GM21723 (cell line): ENCODE data around the gene STX1B.
"Not testable (repeated sequence)": the region's sequence is repeated elsewhere in the genome, so short reads cannot be mapped to it uniquely, and the experiment has no call there.

Source experiments
- ATAC-seq: cut with Tn5 transposase; IDR thresholded peaks from one replicate; pipeline ENCODE4 v1.9.1; 2021; ENCODE audit warnings: mild to moderate bottlenecking, moderate library complexity; ENCODE audit not compliant: unreplicated experiment

STX1B gene

DNA sequence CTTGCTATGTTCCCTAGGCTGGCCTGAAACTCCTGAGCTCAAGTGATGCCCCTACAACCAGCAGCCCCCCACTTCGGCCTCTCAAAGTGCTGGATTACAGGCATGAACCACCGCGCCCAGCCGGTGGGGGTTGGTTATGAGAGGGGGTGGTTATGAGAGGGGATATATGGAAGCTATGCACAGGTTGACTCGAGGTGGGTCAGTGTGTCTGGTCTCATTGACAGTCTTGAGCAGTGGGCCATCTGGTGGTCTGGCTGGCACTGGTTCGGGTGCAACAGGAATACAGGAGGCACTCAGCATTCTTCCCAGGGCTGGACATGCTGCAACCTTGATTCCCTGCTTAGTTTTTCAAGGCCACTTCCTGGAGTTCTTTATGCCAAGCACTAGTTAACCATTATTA, 5.6 kb upstream of the STX1B start:
- ATAC-seq, result no peak

DNA sequence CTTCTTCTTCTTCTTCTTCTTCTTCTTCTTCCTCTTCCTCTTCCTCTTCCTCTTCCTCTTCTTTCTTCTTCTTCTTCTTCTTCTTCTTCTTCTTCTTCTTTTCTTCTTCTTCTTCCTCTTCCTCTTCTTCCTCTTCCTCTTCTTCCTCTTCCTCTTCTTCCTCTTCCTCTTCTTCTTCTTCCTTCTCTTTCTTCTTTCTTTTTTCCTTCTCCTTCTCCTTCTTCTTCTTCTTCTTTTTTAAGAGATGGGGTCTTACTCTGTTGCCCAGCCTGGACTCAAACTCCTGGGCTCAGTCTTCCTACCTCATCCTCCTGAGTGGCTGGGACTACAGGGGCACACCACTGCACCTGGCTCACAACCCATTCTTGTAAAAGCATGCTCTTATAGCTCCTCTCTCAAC, 2.9 kb upstream of the STX1B start:
- not testable (repeated sequence) for ATAC-seq

GRCh38 chr16:31011815-31012214, 1.4 kb upstream of the STX1B start:
- ATAC-seq, result not testable (repeated sequence)

DNA sequence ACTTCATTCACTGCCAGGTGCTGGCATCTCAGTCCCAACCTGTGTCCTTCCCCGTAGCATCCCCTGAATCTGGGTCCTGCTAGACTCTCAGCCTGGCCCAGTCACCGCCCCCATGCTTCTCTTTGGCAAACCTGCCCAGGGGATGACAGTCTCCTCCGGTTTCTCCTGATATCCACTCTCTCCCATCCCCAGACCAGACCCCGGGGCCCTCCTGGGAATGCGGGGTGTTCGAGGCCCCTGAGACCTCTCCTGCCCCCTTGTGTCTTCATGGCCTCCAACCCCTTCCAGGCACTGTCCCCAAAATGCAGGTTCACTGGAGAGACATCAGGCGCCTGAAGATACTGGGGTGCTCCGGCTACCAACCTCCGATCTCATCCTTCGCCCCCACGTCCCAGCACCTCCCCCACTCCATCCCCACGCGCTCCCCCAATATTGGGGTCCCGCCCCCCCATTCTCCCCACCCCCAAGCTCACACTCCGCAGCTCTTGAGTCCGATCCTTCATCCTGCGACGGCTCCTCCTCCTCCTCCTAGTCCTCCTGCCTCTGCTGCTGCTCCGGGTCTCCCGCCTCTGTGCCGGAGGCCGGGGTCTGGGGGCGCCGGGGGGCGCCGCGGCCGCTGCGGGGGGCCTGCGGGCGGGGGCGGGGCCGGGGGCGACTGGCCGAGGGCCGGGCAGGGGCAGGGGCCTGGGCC, 399 bp downstream of the STX1B start:
- no peak for ATAC-seq

DNA sequence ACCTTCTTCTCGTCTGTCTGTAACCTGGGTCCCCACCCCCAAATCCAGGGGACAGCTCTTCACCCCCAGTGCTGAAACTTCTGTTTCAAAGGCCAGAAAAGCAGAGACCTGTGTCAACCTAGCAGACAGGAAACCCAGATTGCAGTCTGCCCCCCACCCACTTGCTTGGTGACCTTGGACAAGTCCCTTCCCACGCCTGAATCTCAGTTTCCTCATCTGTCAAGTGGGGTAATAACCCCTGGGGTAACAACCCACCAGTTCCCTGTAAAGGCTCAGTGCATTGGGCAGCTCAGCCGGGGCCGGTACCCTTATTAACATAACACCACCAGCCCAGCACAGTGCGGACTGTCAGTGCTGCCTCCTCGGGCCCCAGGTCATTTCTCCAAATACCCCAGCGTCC, 1.3 kb downstream of the STX1B start:
- no peak for ATAC-seq

DNA sequence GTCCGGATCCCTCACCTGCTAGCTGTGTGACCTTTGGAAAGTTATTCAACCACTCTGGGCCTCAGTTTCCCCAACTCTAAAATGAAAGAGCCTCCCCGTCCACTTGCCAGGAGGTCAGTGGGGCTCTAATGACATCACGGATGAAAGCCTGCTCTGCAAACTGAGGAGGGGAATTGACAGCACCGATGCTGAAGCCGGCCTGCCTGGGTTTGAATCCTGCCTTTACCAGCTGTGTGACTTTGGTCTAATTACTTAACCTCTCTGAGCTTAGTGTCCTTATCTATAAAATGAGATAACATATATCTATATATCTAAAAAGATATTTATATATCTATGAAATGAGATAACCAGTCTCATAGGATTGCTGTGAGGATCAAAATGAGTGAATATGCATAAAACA, 1.9 kb downstream of the STX1B start:
- ATAC-seq, result no peak

GRCh38 chr16:31008149-31008548, 2.3 kb downstream of the STX1B start:
- no peak for ATAC-seq

DNA sequence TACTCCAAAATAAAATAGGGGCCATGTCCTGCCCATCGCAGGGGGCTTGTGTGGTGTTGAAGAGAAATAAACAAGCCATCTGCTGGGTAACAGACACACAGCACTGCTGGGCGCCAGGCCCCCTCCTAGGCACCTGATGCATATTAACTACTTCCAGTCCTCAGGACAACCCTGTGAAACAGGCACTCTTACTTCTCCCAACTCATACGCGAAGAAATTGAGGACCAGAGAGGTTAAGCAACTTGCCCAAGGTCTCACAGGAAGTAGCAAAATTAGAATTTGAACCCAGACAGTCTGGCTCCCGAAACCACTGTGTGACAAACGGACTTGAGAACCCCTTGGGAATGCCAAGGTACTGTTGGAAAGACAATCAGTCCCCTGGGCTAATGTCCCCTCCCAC, 2.8 kb downstream of the STX1B start:
- no peak for ATAC-seq

- no peak for ATAC-seq
Observed at GRCh38 chr16:31006589-31006988, 3.8 kb downstream of the STX1B start.

GRCh38 chr16:31006086-31006385, 4.4 kb downstream of the STX1B start:
- ATAC-seq, result no peak

DNA sequence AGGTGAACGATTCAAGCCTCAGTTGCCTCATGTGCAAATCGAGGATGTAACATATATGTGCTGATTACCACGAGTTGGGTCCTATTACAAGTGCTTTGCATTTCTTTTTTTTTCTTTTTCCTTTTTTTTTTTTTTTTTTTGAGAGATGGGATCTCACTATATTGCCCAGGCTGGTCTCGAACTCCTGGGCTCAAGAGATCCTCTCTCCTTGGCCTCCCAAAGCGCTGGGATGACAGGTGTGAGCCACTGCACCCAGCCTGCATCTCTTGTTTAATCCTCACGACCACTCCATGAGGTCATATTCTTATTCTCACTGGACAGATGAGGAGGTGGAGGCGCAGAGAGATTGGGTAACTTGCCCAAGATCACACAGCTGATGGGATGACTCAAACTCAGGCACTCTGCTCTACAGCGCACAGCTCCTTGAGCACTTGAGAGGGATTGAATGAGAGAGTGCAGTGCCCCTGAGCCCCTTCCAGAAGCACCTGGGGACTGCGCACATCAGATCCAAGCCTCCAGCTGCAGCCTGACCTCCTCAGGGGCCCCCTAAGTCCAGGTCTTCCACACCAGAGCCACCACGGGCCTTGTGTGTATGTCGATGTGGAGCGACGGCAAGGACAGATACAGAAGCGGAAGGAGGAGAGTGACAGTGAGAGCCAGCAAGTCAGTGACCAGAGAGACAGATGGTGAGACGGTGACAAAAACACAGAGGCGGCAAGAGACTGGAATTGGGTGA, 4.9 kb downstream of the STX1B start:
- no peak for ATAC-seq

DNA sequence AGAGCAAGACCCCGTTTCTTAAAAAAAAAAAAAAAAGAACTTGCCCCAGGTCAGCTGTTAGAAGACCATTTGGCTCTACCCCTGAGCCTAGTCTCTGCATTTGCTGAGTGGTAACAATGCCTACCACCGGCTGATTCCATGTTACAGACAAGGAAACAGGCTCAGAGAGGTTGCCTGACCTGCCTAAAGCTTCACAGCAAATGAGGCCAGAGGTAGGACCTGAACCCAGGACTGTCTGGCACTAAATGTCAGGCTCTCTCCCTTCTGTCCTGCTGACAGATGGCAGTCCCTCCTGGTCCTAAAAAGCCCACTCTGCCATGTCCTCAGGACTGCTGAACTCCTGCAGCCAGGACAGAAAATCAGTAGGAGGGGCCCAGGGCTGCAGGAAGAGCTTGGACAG, 5.8 kb downstream of the STX1B start:
- ATAC-seq, result no peak

- ATAC-seq, result no peak
Observed at GRCh38 chr16:31003744-31004143, 6.7 kb downstream of the STX1B start.

- ATAC-seq, result no peak
Observed at GRCh38 chr16:31002862-31003341, 7.5 kb downstream of the STX1B start.

- ATAC-seq, result no peak
Observed at GRCh38 chr16:31002250-31002700, 8.2 kb downstream of the STX1B start.

DNA sequence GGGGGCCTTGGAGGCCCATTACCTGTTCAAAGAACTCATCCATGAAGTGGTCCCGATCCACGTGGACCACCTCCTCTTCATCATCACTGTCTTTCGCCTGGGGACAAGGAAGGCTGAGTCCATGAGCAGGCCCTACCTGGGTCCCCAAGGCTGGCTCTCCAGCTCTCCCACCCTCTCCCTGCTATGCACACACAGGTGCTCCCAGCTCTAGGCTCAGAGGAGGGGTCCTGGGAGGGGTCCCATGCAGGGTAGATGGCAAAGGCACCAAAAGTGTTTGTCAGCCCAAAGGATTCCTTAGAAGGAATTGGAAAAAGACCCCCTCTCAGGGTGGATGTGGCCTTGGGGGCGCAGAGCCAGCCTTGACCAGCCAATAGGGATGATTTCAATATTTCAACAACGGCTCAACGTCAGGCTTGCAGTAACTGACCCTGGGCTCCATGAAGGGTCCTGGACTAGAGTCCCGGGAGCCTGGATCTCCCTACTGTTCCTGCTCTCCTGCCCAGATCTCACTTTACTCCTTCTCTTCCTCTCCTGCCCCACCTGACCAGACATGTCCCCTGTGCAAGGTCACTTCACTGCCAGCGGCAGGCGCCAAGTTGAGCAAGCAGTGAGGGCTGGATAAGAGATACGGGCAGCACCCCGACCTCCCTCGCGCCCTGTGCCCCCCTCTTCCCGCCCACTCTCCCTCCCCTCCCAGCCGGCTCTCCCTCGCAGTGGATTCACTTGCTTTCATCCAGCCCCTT, 8.8 kb downstream of the STX1B start:
- no peak for ATAC-seq

DNA sequence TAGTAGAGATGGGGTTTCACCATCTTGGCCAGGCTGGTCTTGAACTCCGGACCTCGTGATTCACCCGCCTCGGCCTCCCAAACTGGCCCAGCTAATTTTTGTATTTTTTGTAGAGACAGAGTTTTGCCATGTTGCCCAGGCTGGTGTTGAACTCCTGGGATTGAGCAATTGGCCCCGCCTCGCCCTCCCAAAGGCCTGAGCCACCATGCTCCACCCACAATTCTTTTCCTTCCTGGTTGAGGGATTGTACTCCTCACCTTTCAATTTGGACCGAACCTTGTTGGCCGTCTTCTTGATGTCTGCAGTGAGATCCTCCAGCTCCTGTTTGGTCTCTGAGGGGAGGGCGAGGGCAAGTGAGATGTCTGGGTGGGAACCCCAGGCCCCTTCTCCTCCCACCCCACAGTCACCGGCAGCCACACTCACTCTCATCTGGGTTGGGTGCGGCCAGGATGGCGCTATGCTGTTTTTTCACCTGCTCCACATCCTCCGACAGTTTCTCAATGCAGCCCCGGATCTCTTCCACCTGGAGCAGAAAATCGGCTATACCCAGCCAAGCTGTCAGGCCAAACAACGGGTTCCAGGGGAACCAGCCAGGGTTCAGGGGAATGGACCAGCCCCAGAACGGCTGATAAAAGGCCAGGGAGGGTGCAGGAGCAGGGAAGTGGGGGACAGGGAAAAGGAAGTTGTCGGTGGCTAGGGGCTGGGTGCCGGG, 9.6 kb downstream of the STX1B start:
- no peak for ATAC-seq

DNA sequence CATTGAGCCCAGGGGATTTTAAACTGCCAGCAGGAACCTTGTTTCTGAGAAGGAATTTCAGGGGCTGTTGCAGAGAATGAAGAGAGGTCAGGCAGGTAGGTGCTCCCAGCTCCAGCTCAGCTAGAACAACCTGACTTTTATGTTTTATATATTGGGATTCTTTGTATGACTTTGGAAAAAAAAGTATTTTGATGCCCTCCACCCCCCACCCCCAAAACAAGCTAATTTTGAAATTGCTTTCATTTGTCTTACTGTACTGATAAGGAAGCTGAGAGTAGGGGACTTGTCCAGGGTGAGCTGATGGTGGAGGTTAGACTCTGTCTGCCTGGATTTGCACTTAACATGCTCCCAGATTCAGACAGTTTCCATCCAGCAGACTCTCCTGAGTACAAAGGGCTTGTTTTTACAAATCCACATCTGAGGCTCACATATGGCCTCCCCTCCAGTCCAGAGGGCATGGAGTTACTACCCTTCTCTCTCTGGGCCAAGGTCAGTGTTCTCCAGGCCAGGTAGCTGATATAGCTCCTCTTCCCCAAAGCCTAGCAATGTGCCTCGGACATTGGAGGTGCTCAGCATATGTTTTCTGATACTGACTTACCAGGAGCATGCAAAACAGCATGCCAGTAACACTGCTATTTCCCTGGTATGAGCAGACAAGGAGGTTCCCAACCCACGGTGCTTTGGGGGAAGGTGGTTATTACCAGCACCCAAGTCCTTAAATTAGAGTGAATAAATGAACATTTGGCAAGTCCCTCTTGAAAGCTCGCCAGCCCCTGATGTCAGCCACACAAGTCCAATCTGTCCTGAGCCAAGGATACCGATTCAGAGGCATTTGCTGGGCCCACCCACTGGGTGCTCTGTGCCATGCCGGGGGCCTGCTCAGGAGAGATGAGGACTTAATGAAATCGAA, 11.3 kb downstream of the STX1B start:
- ATAC-seq, result no peak

DNA sequence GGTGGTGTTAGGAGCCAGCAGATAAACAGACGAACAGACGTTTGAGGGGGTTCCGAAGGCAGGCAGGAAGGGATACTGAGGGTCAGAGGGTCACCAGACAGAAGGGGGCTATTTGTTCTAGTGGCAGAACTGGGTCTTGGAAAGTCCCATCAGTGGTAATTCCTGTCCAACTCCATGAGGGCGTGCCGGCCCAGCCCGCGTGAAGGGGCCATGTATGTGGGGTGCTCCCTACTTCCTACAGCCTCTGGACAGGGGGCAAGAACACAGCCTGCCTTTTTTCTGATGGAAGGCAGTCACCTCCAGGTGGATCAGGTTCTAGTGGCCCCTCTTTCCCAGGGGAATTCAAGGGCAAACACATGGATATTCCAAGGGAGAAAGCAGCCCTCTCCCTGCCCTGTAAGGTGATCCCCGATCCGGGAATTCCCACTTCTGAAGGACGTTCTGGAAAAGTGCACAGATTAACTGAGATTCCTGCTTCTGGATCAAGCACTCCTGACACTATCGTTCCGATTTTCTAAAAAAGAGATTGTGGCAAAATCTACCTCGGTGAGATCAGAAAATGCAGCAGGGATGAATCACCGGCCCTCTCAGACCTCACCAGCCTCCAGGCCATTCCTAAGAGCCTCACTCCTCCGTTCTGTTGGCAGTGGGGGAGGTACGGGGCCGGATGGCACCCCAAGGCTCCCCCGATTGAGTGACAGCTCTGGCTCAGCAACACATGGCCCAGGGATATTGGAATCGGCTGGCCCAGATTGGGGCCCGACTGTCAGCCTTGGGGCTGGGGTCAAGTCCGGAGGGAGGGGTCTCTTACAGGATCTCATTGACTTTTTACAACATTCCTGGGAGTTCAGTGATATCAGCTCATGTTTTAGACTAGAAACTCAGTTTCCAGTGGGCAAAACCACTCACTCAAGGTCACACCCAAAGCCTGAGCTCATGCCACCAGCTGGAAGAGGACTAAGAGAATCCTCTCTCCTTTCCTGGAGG, 12.4 kb downstream of the STX1B start:
- no peak for ATAC-seq
